ENCODE data around the gene PLXNA2. TPM values are rescaled to one million over a fixed set of nuclear protein-coding genes. Genes with fewer than 3 reads are reported as not detected.

PLXNA2 gene
- total and polyA plus RNA-seq, 2 of the 13 experiments (the other 11 are each of a cell fraction or from before 2014, with no cell fraction given), result 1.1 to 2.1 TPM

GRCh38 chr1:208149776-208150514 lies 94.2 kb downstream of the PLXNA2 start:
- in situ Hi-C loops (cut with HindIII; ENCODE audit: extremely low pct_ligation_motif_present, low pct_unique_long_range_greater_than_20kb) (no loop called here), intact Hi-C loops (cut with micrococcal nuclease; ENCODE audit: unreplicated experiment) (no loop called here)
- ChIA-PET POLR2A (interaction anchor here (0.8 to 1.4 kb wide), 4 partner anchors 9 to 53 kb away, joined by 3 to 11 read pairs (median 6); no protein-coding TSS in a partner anchor), CTCF (ENCODE audit: low intra/inter-chr PET ratio, low total read pairs) (no interaction called here)
- Histone ChIP-seq H3K36me3 (replicated peaks in 1 of 2; ENCODE audit: control insufficient read depth in 1 of 2, insufficient read depth in 2 of 2, low read length in 2 of 2) (no peaks in the 10 kb centered on the region), H3K4me1 (ENCODE audit: insufficient read depth, low read length) (peaks cover 20% of the 10 kb centered on the region), H3K4me2 (ENCODE audit: low read depth, low read length) (peak overlapping the region; percentile 62), H3K4me3 (replicated peaks in 1 of 3; ENCODE audit: insufficient read depth in 1 of 3, low read depth in 2 of 3, low read length in 3 of 3) (peak overlapping the region in 1 of 3 experiments; percentile 20; a peak in 1 of 6 replicates), H3K27me3 (ENCODE audit: control insufficient read depth in 1 of 2, insufficient read depth in 2 of 2, low read length in 2 of 2) (no peaks in the 10 kb centered on the region), H2AFZ (ENCODE audit: low read length) (no peak overlapping the region), H3K9ac (ENCODE audit: insufficient read depth, low read depth, low read length) (0 out of 2 replicates have a peak overlapping the region, but pooled peaks have one; percentile 28), H3K9me3 (ENCODE audit: low read length) (no peaks in the 10 kb centered on the region), H3K27ac (ENCODE audit: extremely low read length, insufficient read depth, low read length) (peak overlapping the region; percentile 19), H4K20me1 (ENCODE audit: insufficient read depth, low read length) (no peaks in the 10 kb centered on the region), H3K79me2 (ENCODE audit: insufficient read depth, low read length) (no peaks in the 10 kb centered on the region)
- peak; percentile 77 for FAIRE-seq
- ATAC-seq, result peak; percentile 100
- WGBS (ENCODE audit: low lambda C conversion rate), result 23% methylated on average over 7 of the region's 9 CpGs
- DNase-seq (ENCODE audit: low spot score), result peak; percentile 66
- no TSS peak for BruUV-seq (replicated peaks)
- peak; percentile 80 for TF ChIP-seq HNF1B (CRISPR knock-in tag; IDR thresholded peaks at IDR 0.05)
- TF ChIP-seq ZNF275 (CRISPR knock-in tag; IDR thresholded peaks at IDR 0.05; ENCODE audit: borderline replicate concordance), result no peak
- 0 out of 2 replicates have a peak, but pooled peaks have one; percentile 42 for TF ChIP-seq ZNF44 (CRISPR knock-in tag; IDR thresholded peaks at IDR 0.05)
- TF ChIP-seq CREM (IDR thresholded peaks at IDR 0.05), result no peak
- TF ChIP-seq CREM (CRISPR knock-in tag; IDR thresholded peaks at IDR 0.05), result no peak
- TF ChIP-seq ZSCAN21 (CRISPR knock-in tag; IDR thresholded peaks at IDR 0.05; ENCODE audit: borderline replicate concordance), result 0 out of 2 replicates have a peak, but pooled peaks have one; percentile 11
- peak; percentile 30 for TF ChIP-seq STAG1 (CRISPR knock-in tag; IDR thresholded peaks at IDR 0.05)
- no peak for TF ChIP-seq NFIC (IDR thresholded peaks at IDR 0.05; ENCODE audit: low read length)
- TF ChIP-seq ZNF331 (CRISPR knock-in tag; IDR thresholded peaks at IDR 0.05), result 0 out of 2 replicates have a peak, but pooled peaks have one; percentile 23
- TF ChIP-seq ZEB1 (IDR thresholded peaks at IDR 0.05; ENCODE audit: insufficient replicate concordance, low read depth), result no peak
- peak; percentile 35; the same call in 1 of the 2 replicates for TF ChIP-seq HNF4A (CRISPR knock-in tag; IDR thresholded peaks at IDR 0.05)
- TF ChIP-seq SMARCE1 (IDR thresholded peaks at IDR 0.05; ENCODE audit: borderline replicate concordance), result no peak
- TF ChIP-seq TBX2 (CRISPR knock-in tag; IDR thresholded peaks at IDR 0.05; ENCODE audit: borderline replicate concordance), result peak; percentile 75; the same call in 1 of the 2 replicates
- peak; percentile 27; the same call in 1 of the 2 replicates for TF ChIP-seq PITX1 (CRISPR knock-in tag; IDR thresholded peaks at IDR 0.05)
- no peak for TF ChIP-seq ZNF513 (CRISPR knock-in tag; conservative IDR thresholded peaks at IDR 0.05)
- peak; percentile 51 for TF ChIP-seq PAXIP1 (CRISPR knock-in tag; conservative IDR thresholded peaks at IDR 0.05)

Measured in HepG2 (cell line).